HG02943 (cell line): Measurements from ENCODE around the gene KCNN3.

ENCODE experiments used
- ATAC-seq: cut with Tn5 transposase; IDR thresholded peaks from one replicate; pipeline ENCODE4 v1.9.1; 2021; ENCODE audit warnings: mild to moderate bottlenecking, low read depth, moderate library complexity; ENCODE audit not compliant: unreplicated experiment

The KCNN3 gene

GRCh38 chr1:154756793-154757548, 113.1 kb downstream of the KCNN3 start:
- no peak for ATAC-seq

DNA sequence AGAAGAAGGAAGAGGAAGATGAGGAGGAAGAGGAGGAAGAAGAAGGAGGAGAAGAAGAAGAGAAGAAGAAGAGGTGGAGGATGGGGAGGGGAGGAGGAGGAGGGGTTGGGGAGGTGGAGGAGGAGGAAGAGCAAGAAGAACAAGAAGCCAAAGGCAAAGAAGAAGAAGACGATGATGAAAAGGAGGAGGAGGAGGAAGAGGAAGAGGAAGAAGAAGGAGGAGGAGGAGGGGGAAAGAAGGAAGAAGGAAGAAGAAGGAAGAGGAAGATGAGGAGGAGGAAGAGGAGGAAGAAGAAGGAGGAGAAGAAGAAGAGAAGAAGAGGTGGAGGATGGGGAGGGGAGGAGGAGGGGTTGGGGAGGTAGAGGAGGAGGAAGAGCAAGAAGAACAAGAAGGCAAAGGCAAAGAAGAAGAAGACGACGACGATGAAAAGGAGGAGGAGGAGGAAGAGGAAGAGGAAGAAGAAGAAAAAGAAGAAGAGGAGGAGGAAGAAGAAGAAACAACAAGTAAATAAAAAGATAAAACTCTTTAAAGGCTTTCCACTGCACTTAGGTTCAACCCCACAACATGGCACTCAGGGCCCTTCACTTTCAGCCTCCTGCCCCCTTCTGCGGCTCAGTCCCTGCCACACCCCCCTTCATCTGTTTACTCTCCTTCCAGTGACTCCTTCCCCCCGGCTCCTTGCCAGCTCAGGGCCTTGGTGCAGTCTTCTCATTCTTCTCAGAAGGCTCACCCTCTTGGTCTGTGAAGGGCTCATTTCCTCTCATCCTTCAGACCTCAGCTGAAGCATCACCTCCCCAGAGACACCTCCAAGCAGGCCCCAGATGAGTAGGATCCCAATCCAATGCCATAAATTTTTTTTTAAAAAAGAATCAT, 114.0 kb downstream of the KCNN3 start:
- ATAC-seq = no peak

DNA sequence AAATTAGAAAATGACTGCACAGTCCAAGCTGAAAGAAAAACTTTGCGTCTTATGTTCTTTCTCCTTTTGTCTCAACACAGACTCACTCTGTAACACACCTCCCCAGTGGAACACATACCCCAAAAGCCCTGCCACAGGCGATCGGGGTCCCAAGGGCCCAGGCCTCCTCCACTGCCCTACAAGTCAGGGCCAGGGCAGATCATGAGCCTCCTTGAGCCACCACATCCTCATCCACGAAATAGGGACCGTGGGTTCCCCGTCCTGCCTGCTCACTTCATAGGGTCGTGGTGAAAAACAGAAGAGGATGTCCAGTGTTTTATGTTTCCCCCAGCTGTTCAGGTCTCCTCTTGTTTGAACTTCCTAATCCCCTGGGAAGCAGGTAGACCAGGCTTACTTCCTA, 116.7 kb downstream of the KCNN3 start:
- no peak for ATAC-seq

GRCh38 chr1:154752273-154753030, 117.6 kb downstream of the KCNN3 start:
- ATAC-seq = no peak

DNA sequence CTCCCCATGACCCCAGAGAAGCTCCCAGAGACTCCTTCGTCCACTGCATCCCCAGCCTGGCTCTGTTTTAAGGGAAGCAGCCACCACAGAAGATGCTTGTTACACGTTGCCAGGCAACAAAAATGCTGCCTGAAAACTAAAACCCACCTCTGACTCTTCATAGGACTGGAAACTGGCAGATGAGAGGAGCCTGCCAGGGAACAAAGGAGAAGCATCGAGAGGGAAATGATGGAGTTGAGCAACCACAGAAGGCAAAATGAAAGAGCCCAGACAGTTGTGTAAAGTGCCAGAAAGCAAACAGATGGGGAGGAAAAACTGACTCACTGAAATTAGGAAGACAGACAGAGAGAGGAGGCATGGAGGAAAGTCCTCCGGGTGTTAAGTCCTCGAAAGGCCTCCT, 118.4 kb downstream of the KCNN3 start:
- ATAC-seq = no peak

DNA sequence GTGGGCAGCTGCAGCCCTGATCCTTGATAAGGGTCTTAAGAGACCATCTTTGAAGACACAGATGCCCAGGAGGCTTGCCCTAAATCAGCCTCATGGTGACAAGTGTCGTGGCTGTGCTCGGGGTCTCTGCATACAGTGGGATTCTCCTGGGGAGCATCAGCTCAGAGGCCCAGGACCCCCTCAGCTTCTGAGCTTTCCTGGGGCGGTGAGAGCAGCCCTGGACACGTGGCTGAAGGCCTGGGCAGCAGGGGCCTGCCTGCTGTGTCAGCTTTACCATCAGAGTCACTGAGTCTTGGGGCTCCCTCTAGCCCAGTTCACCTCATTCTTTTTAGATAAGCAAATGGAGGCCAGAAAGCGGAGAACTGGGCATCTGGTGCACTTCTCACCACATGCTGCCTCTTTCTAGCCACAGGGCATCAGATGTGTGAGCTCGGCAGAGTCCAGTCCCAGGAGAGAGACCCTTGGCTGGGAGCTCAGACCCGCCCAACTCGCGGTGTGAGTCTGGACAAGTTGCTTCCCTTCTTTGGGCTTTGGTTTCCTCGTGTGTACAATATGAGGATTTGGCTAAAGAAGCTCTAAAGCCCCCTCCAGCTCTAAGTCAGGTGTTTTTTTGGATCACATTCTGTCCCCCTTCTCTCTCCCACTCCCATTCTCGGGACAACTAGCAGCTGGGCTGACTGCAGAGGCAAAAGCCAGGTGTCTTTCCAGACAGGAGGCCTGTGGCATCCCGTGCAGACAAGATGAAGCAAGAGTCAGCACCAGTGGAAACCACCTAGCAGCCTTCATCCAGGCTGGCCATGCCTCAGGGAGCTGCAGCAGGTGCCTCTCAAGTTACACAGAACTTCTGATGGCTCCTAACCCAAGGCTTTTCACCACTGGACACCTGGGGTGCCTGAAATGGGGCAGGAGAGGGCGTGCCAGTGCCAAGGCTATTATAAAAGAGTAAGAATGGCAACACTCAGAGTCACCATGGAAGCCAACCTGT, 119.1 kb downstream of the KCNN3 start:
- ATAC-seq = no peak

DNA sequence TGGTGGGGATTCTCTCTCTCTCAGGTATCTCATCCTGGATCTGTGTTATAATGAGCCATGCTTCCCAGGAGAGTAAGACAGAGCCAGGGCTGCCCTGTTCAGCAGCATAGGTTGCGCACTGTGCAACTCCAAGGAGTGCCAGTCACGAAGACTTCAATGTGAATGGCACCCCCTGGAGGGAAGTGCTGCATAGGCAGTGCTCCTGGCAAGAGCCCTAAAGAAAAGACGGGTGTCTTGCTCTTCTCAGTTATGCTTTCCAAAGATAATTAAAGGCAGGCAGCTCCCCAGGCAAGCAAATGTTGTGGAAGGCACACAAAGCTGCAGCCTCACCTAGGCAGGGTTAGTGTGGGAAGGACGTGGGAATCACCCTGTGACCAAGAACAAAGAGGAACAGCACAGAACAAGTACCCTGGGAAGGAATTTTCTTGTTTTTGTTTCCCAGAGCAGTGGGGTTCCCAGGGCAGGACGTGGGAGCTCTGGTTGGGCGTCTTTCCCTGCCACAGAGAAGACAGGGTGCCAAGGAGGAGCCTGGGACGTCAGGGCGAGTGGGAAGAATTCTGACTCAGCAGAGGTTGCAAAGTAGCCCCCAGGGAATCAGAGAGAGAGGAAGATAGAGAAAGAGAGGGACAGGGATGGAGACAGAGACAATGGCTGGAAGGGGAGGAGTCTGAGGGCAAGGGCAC, 120.9 kb downstream of the KCNN3 start:
- no peak for ATAC-seq

DNA sequence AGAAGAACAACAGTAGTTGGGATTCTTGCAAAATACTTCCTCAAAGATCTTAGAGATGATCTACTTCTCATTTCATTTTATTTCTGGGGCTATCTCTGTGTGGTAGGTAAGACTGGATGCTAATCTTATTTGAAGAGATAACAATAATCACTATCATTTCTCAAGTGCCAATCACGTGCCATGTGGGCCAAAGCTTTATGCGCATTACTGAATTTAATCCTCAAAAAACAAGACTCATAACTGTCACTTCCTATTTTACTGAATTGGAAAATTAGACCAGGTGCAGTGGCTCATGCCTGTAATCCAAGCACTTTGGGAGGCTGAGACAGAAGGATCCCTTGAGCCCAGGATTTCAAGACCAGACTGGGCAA, 121.7 kb downstream of the KCNN3 start:
- no peak for ATAC-seq

DNA sequence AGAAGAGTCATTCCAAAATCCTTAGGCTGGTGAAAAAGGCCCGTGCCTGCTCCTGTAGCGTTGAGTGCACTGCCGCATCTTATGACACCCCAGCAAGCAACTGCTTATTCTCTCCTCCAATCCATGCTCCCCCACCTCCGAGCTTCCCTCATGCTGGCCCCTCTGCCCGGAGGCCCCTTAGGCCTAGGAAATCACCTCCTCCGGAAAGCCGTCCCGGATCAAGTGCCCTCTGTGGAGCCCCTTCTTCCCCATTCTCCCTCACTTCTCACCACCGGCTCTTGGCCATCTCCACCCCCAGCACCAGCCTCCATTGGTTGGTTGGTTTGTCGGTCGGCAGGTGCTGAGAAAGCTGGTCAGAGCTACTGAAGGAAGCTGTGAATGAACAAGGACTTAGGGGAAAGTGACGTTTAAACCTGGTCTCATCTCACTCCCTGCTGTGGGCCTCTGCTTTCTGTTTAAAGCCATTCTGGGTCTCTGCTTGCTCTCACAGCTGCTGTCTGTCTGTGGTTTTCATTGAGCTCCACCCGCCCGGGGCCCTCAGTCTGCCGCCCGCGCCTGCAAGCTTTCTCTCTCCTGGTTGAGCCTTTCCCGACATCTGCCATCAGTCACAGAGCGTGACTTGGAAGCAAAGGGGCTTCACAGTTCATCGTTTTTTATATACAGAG, 122.2 kb downstream of the KCNN3 start:
- ATAC-seq = no peak

- ATAC-seq = no peak
These were observed 122.7 kb downstream of the KCNN3 start for GRCh38 chr1:154747380-154747739.

DNA sequence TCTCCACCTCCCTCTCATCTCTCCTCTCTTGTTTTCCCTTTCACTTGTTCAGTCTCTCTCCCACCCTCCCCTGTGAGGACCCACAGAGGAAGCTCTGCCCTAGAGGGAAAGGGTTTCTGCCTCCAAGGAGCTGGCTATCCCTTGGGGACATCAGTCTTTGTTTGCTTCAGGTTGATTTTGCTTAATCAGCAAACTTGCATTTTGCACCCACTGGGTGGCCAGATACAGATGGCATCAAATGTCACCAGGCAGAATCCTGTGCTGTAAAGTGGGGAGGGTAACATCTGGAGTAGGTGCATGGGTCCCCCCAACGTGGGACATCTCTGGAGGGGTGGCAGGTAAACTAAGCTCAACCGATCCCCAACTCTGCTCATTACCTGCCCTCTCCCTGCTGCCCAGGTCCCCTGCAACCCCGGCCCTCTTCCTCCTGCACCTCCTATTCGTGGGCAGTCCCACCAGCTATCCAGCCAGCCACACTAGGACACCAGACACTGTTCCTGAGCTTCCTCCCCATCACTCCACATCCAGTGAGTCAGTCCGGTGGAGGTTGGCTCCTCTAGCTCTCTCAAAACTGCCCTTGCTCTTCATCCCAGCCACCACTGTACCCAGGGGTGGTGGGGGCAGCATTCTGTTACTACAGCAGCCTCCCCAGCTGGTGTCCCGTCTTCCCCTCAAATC, 123.3 kb downstream of the KCNN3 start:
- ATAC-seq = no peak

- no peak for ATAC-seq
These were observed 124.2 kb downstream of the KCNN3 start for GRCh38 chr1:154745750-154746425.

DNA sequence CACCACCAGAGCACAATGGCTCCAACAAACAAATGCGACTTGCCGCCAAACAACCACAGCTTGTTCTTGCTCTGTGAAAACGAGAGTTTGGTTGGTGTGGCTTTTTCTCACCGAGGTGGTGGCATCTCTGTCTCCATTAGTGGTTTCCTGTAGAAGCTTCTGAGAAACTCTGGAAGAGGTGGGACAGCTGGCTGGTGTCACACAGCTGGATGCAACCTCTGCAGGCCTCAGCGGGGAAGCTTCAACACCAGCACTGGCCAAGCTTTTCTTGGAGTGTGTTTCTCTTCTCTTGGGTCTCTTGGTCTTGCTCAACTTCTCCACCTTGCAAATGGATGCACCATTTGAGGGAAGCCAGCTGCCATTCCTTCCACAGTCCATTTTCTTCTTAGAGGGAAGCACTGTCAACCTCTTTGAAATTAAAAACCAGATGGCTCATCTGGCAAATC, 124.8 kb downstream of the KCNN3 start:
- ATAC-seq = no peak

DNA sequence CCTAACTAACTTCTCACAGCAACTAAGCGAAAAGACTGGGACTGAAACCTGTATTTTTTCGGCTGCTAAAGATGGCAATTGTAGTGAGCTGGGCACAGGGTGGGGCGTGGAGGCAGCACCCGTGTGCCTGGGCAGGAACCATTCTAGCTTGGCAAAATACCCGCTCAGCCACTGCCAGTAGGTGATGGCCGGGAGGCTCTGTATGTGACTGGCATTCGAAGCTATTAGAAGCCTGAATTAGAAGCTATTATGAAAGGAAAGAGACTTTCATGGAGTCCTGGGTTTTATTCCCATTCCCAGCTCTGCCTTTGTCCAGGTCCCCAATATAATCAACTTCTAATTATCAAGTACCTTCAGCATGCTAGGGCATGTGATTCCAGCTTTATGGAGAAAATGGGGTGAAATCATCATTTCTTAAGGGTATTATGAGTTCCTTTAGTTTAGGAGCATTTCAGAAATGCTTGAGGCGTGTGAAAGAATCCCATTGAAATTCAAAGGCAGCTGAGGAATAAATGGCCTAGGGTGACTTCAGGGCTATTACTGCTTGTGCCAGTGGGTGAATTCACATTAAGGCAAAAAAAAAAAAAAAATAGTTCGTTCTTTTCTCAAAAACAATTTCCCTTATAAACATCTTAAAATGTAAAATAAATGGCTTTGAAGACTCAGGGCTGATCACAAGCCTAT, 125.6 kb downstream of the KCNN3 start:
- no peak for ATAC-seq

GRCh38 chr1:154743526-154744036, 126.5 kb downstream of the KCNN3 start:
- no peak for ATAC-seq

DNA sequence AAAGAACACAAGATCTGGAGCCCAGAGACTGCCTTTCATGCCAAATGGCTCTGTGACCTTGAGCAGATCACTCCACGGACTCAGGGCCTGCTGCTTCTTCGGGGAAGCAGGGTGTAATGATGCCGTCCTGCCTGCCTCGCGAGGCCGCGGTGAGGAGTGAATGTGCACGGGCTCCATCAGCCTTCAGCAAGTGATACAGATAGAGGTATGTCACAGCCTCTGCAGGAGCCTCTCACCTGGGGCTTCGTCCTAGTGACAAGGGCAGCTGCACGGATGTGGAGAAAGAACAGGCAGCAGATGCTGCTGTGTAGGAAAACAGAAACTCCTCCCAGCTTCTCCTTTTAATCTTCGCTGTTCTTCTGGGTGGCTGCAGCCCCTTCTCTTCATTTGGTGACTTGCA, 127.5 kb downstream of the KCNN3 start:
- no peak for ATAC-seq
